Measurements from ENCODE around the gene ANKRD42.
A peak's percentile ranks its signal among the peaks of the same experiment; 100 is the strongest.

DNA sequence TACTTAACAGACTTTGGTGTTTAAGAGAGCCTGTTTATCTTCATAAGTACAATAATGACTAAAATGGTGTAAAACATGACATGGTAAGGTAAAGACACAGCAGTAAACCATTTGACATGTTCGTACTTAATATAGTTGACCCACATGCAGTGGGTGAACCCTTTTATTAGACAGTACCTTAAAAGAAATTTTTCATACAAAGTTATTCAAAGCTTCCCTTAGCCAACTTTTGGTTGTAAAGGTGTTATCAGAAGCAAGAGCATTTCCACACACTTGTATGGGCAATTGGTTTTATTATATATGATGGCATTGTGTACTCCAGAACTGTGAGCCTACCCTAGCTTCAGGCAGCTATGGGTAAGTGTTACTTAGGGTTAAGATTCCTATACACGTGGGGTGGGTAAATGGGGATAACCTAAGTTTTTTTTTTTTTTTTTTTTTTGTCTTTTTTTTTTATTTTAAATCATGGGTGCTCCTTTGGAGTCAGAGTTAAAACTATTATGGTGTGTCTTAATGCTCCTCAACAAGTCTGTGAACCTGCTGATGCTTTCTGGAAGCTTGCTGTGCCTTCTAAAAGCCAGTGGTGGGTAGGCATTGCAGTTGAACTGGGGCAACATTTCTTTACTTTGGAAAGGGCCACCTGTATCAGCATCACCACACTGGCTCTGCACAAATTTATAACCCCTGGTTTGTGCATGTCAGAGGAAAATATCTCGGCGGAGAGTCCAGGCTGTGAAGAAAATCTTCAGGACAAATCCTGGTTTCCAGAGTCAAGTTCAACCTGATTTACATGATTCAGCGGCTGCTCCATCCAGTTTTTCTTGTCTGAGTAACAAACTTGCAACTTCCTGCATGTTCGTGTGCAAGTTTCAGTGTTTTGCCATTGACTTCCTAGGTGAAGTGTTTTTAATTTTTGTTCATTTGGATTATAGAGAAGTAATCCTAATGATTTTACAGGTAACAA, 33.3 kb upstream of the ANKRD42 start:
- TF ChIP-seq POLR2A (conservative IDR thresholded peaks at IDR 0.05): peak; percentile 48
- TF ChIP-seq, protein P1, sequence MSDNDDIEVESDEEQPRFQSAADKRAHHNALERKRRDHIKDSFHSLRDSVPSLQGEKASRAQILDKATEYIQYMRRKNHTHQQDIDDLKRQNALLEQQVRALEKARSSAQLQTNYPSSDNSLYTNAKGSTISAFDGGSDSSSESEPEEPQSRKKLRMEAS (CRISPR knock-in tag; IDR thresholded peaks at IDR 0.05): no peak
- TF ChIP-seq POU5F1 (IDR thresholded peaks at IDR 0.05; ENCODE audit: borderline replicate concordance, low read depth, low read length, partially characterized antibody): no peak
- TF ChIP-seq ZNF224 (CRISPR knock-in tag; IDR thresholded peaks at IDR 0.05): no peak
